ENCODE measurements around the gene FAR2.

The FAR2 gene

DNA sequence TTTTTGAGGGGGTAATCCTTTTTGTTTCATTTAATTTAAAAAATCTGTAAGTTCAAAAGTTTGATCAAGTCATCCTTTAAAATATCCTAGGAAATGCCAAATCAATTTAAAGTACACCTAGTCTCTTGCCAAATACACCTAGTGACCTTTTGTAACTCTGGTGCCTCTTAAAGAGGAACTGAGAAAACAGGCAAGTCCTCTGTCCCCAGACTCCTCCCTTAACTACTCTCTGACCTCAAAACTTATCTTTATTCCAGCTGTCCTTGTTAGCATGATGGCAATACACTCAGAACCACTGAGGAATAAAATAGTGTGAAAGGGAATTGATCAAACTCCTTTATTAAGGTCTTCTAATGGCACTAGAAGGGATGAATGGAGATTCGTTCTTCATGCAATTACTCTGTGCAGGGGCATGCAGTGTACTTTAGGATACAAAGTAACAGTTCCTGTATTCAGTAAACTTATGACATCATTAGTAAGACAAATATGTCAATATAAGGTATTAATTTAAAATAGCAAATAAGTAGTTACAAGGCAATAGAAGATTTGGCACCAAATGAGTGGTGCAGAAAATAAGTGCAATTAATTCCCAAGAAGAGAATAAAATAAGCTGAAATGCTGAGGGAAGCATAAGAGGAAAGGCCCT lies 3.3 kb downstream of the FAR2 start:
- DNase-seq (ENCODE audit: low read depth in 1 of 2, low spot score in 1 of 2): peak in 1 of 2 experiments; percentile 54
- peak overlapping the region; percentile 94; the same call in 1 of the 2 replicates for H3K27ac ChIP-seq (replicated peaks)
- TF ChIP-seq GABPA (IDR thresholded peaks at IDR 0.05; ENCODE audit: low read depth): no peak
- peak; percentile 93 for TF ChIP-seq SPI1 (IDR thresholded peaks at IDR 0.05; ENCODE audit: borderline replicate concordance, low read depth)
- no peaks in the 10 kb centered on the region for H3K27me3 ChIP-seq (ENCODE audit: insufficient read depth, poor library complexity, severe bottlenecking)
- no peak overlapping the region for H3K4me3 ChIP-seq (replicated peaks; ENCODE audit: insufficient read depth, low read length)

DNA sequence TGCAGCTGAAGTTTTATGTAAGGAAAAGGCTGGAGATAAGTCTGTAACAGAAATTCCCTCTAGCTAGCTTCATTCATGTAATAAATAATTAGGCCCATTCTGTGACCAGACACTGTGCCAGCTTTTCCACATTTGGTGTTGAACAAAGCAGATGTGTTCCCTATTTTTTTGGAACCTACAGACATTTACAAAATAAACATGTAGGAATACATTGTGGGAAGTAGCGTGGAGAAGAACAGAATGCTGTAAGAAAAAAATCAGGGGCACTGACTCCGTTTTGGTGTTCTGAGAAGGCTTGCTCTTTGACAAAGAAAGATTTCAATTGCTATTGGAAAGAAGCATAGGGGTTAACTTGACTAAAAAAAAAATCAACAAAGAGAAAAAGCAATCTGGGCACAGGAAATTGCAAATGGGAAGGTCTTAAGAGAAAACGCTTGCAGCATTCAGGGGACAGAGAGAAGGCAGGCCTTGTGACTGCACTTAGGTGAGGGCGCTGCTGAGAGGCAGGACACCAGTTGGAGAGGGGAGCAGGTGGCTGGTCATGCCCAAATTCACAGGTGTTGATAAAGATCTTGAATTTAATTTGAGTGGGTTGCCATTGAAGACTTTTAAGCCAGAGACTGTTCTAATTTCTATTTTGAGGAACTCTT lies 4.0 kb downstream of the FAR2 start:
- Histone ChIP-seq H3K27ac (replicated peaks) (peak overlapping the region; percentile 20), H3K27me3 (ENCODE audit: insufficient read depth, poor library complexity, severe bottlenecking) (no peaks in the 10 kb centered on the region), H3K4me3 (replicated peaks; ENCODE audit: insufficient read depth, low read length) (no peak overlapping the region)
- TF ChIP-seq SPI1 (IDR thresholded peaks at IDR 0.05; ENCODE audit: borderline replicate concordance, low read depth) (no peak), GABPA (IDR thresholded peaks at IDR 0.05; ENCODE audit: low read depth) (no peak), POLR2AphosphoS5 (IDR thresholded peaks at IDR 0.05; ENCODE audit: low read depth) (no peak)
- TF ChIP-seq, protein P1, sequence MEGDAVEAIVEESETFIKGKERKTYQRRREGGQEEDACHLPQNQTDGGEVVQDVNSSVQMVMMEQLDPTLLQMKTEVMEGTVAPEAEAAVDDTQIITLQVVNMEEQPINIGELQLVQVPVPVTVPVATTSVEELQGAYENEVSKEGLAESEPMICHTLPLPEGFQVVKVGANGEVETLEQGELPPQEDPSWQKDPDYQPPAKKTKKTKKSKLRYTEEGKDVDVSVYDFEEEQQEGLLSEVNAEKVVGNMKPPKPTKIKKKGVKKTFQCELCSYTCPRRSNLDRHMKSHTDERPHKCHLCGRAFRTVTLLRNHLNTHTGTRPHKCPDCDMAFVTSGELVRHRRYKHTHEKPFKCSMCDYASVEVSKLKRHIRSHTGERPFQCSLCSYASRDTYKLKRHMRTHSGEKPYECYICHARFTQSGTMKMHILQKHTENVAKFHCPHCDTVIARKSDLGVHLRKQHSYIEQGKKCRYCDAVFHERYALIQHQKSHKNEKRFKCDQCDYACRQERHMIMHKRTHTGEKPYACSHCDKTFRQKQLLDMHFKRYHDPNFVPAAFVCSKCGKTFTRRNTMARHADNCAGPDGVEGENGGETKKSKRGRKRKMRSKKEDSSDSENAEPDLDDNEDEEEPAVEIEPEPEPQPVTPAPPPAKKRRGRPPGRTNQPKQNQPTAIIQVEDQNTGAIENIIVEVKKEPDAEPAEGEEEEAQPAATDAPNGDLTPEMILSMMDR (IDR thresholded peaks at IDR 0.05; ENCODE audit: insufficient read depth, low read length): no peak
- TF ChIP-seq, protein P2, sequence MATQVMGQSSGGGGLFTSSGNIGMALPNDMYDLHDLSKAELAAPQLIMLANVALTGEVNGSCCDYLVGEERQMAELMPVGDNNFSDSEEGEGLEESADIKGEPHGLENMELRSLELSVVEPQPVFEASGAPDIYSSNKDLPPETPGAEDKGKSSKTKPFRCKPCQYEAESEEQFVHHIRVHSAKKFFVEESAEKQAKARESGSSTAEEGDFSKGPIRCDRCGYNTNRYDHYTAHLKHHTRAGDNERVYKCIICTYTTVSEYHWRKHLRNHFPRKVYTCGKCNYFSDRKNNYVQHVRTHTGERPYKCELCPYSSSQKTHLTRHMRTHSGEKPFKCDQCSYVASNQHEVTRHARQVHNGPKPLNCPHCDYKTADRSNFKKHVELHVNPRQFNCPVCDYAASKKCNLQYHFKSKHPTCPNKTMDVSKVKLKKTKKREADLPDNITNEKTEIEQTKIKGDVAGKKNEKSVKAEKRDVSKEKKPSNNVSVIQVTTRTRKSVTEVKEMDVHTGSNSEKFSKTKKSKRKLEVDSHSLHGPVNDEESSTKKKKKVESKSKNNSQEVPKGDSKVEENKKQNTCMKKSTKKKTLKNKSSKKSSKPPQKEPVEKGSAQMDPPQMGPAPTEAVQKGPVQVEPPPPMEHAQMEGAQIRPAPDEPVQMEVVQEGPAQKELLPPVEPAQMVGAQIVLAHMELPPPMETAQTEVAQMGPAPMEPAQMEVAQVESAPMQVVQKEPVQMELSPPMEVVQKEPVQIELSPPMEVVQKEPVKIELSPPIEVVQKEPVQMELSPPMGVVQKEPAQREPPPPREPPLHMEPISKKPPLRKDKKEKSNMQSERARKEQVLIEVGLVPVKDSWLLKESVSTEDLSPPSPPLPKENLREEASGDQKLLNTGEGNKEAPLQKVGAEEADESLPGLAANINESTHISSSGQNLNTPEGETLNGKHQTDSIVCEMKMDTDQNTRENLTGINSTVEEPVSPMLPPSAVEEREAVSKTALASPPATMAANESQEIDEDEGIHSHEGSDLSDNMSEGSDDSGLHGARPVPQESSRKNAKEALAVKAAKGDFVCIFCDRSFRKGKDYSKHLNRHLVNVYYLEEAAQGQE (IDR thresholded peaks at IDR 0.05; ENCODE audit: insufficient replicate concordance, low read depth): no peak
- peak in 1 of 2 experiments; percentile 47 for DNase-seq (ENCODE audit: low read depth in 1 of 2, low spot score in 1 of 2)

DNA sequence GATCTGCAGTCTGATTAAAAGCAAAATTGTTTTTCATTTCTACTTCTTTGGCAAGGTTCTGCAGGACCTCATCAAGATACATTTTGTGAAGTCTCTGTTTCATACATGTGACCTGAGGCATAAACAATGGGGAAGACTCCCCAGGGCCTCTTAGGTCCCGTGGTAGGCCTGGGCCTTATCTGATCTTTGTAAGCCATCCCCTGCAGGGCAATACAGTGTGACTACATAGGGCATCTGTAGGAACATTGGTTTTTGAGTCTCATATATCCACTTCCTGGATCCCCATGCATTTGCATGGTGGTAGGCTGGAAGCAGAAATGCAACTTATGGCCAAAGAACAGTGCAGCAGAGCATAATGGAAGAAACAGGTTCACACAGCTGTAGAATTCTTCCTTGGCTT lies 6.0 kb downstream of the FAR2 start:
- H3K4me3 ChIP-seq (replicated peaks; ENCODE audit: insufficient read depth, low read length): no peak overlapping the region
- DNase-seq (ENCODE audit: low read depth in 1 of 2, low spot score in 1 of 2): no peak
- no peak overlapping the region; the same call in 1 of the 2 replicates for H3K27ac ChIP-seq (replicated peaks)
- no peaks in the 10 kb centered on the region for H3K27me3 ChIP-seq (ENCODE audit: insufficient read depth, poor library complexity, severe bottlenecking)
- TF ChIP-seq SPI1 (IDR thresholded peaks at IDR 0.05; ENCODE audit: borderline replicate concordance, low read depth) (no peak), GABPA (IDR thresholded peaks at IDR 0.05; ENCODE audit: low read depth) (no peak), POLR2AphosphoS5 (IDR thresholded peaks at IDR 0.05; ENCODE audit: low read depth) (no peak)
- TF ChIP-seq, protein P1 (IDR thresholded peaks at IDR 0.05; ENCODE audit: insufficient read depth, low read length): no peak
- TF ChIP-seq, protein P2 (IDR thresholded peaks at IDR 0.05; ENCODE audit: insufficient replicate concordance, low read depth): no peak

DNA sequence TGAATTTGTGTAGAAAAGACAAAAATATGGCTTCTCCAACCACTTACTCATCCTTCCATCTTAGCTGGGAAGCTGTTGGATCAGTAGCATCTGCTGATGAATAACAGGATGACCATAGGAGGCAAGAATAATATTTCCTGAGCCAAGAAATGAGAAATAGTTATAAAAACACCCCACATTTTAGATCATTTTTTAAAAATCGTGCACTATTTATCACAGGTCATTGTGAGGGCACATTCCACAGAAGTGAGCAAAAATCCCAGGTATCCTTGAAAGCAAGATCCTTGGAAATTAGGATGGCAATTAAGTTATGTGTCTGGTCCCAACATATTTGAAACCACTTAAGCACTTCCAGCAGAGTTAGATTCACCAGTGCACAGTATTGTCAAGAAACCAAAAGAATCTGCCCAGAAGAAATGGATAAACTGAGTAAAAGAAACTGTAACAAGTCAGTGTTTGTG lies 8.4 kb downstream of the FAR2 start:
- TF ChIP-seq GABPA (IDR thresholded peaks at IDR 0.05; ENCODE audit: low read depth) (no peak), POLR2AphosphoS5 (IDR thresholded peaks at IDR 0.05; ENCODE audit: low read depth) (no peak), SPI1 (IDR thresholded peaks at IDR 0.05; ENCODE audit: borderline replicate concordance, low read depth) (no peak)
- TF ChIP-seq, protein P1 (IDR thresholded peaks at IDR 0.05; ENCODE audit: insufficient read depth, low read length): no peak
- TF ChIP-seq, protein P2 (IDR thresholded peaks at IDR 0.05; ENCODE audit: insufficient replicate concordance, low read depth): no peak
- H3K27ac ChIP-seq (replicated peaks): peak overlapping the region; percentile 58
- H3K27me3 ChIP-seq (ENCODE audit: insufficient read depth, poor library complexity, severe bottlenecking): no peaks in the 10 kb centered on the region
- peak overlapping the region; percentile 24 for H3K4me3 ChIP-seq (replicated peaks; ENCODE audit: insufficient read depth, low read length)
- no peak for DNase-seq (ENCODE audit: low read depth in 1 of 2, low spot score in 1 of 2)

Measured in HL-60 (cell line).